Gastroesophageal sphincter (tissue), 4 donors: Measurements from ENCODE around the gene BUD31. TPM values are rescaled to one million over a fixed set of nuclear protein-coding genes. Genes with fewer than 3 reads are reported as not detected.
A peak's percentile ranks its signal among the peaks of the same experiment; 100 is the strongest.

ENCODE experiments used
- ATAC-seq: fragments of 150-250 bp; one replicate; pipeline ENCODE4 v1.9.1; 2016; ENCODE audit warnings: mild to moderate bottlenecking, moderate library complexity
- H3K27ac ChIP-seq, 4 donors: fragments of 200-600 bp; sonication (generic) in 3 of 4; 1 replicate in 3 of 4; 2 replicates in 1 of 4; pipeline ENCODE4 v1.5.1; 2016 to 2019
- H3K27me3 ChIP-seq: fragments of 200-600 bp; sonication (generic); one replicate; pipeline ENCODE4 v1.5.1; 2019
- H3K36me3 ChIP-seq, 2 donors: fragments of 200-600 bp; sonication (generic); one replicate each; pipeline ENCODE4 v1.5.1; 2019; ENCODE audit warnings: control low read depth in 1 of 2
- H3K4me1 ChIP-seq, 3 donors: fragments of 200-600 bp; sonication (generic); 1 replicate in 2 of 3; 2 replicates in 1 of 3; pipeline ENCODE4 v1.5.1; 2016 to 2019; ENCODE audit warnings: control low read depth in 2 of 3
- H3K4me3 ChIP-seq, 2 donors: fragments of 200-600 bp; sonication (generic); one replicate each; pipeline ENCODE4 v1.5.1; 2019; ENCODE audit warnings: mild to moderate bottlenecking in 1 of 2, moderate library complexity in 1 of 2
- H3K9me3 ChIP-seq, 3 donors: fragments of 200-600 bp; sonication (generic); one replicate each; pipeline ENCODE4 v1.5.1; 2017 to 2019; ENCODE audit warnings: control low read depth in 2 of 3
- CTCF ChIP-seq, 4 experiments: fragments of 200-600 bp in 2 of 4; fragments of 450-650 bp in 2 of 4; sonication (generic) in 1 of 4; IDR thresholded peaks; one replicate each; pipeline ENCODE4 v1.5.1; 2017 to 2019; ENCODE audit warnings: antibody characterized with exemption in 4 of 4, mild to moderate bottlenecking in 2 of 4, moderate library complexity in 2 of 4
- EP300 ChIP-seq: sonication (generic); formaldehyde crosslinking; IDR thresholded peaks from one replicate; pipeline ENCODE4 v1.6.1; 2017; ENCODE audit warnings: antibody characterized with exemption, mild to moderate bottlenecking
- POLR2A ChIP-seq, 2 donors: fragments of 450-650 bp; IDR thresholded peaks; one replicate each; pipeline ENCODE4 v1.6.1; 2017; ENCODE audit warnings: antibody characterized with exemption in 2 of 2, mild to moderate bottlenecking in 2 of 2, moderate library complexity in 1 of 2
- POLR2AphosphoS5 ChIP-seq: sonication (generic); formaldehyde crosslinking; IDR thresholded peaks from one replicate; pipeline ENCODE4 v1.6.1; 2017; ENCODE audit warnings: antibody characterized with exemption
- WGBS, 2 donors: methylation state at CpG; one replicate each; pipeline ENCODE4 v1.1.5; 2018; ENCODE audit warnings: low coverage in 1 of 2; 5-methylcytosine and 5-hydroxymethylcytosine counted together
- total RNA-seq, 4 donors: library from RNA; depleted of rRNA; stranded (reverse); fragments of >200 nt; gene quantifications; one replicate each; pipeline ENCODE4 v1.1.0, GENCODE V29; 2016

The BUD31 gene
- total RNA-seq, 4 donors from 2014 or later: 47.3 to 73.4 (median 70.0) TPM

- Histone ChIP-seq H3K9me3 (no peaks in the 10 kb centered on the region), H3K36me3 (peaks cover 0 to 91% of the 10 kb centered on the region in 2 donors), H3K27ac (no peak overlapping the region), H3K4me1 (peaks cover 0 to 31% (median 4%) of the 10 kb centered on the region in 3 donors), H3K4me3 (no peak overlapping the region), H3K27me3 (no peaks in the 10 kb centered on the region)
- 74% methylated on average over 5 of the region's 26 CpGs; no CpG with 5 or more reads in 1 of the 2 donors for WGBS, 2 donors
- TF ChIP-seq CTCF (IDR thresholded peaks at IDR 0.05) (no peak), POLR2A (IDR thresholded peaks at IDR 0.05) (no peak), EP300 (no peak), POLR2AphosphoS5 (no peak)
- ATAC-seq: no peak
These were observed 49.1 kb downstream of the BUD31 start for GRCh38 chr7:99457650-99458493.

GRCh38 chr7:99459087-99459486 is 50.3 kb downstream of the BUD31 start:
- Histone ChIP-seq H3K27ac (no peak overlapping the region), H3K4me1 (peaks cover 0 to 44% (median 4%) of the 10 kb centered on the region in 3 donors), H3K36me3 (peaks cover 0 to 91% of the 10 kb centered on the region in 2 donors), H3K4me3 (no peak overlapping the region), H3K27me3 (no peaks in the 10 kb centered on the region), H3K9me3 (no peaks in the 10 kb centered on the region)
- no peak for ATAC-seq
- 81% methylated on average over 6 of the region's 8 CpGs; no CpG with 5 or more reads in 1 of the 2 donors for WGBS, 2 donors
- TF ChIP-seq CTCF (IDR thresholded peaks at IDR 0.05) (peak in 1 of 4 experiments; percentile 9), EP300 (no peak), POLR2A (IDR thresholded peaks at IDR 0.05) (no peak)

GRCh38 chr7:99460651-99461050 is 51.9 kb downstream of the BUD31 start:
- H3K4me1 ChIP-seq: peaks cover 0 to 59% (median 15%) of the 10 kb centered on the region in 3 donors
- no peaks in the 10 kb centered on the region for H3K9me3 ChIP-seq
- TF ChIP-seq CTCF (IDR thresholded peaks at IDR 0.05): no peak
- TF ChIP-seq POLR2AphosphoS5: no peak
- no peak for TF ChIP-seq POLR2A (IDR thresholded peaks at IDR 0.05)
- TF ChIP-seq EP300: no peak
- H3K4me3 ChIP-seq: no peak overlapping the region
- WGBS, 2 donors: 70 to 84% methylated on average over 4 to 9 of the region's 11 CpGs
- H3K27me3 ChIP-seq: no peaks in the 10 kb centered on the region
- no peak overlapping the region for H3K27ac ChIP-seq
- H3K36me3 ChIP-seq: peaks cover 0 to 76% of the 10 kb centered on the region in 2 donors
- no peak for ATAC-seq

GRCh38 chr7:99461221-99461620 is 52.5 kb downstream of the BUD31 start:
- Histone ChIP-seq H3K27me3 (no peaks in the 10 kb centered on the region), H3K9me3 (no peaks in the 10 kb centered on the region), H3K36me3 (peaks cover 0 to 71% of the 10 kb centered on the region in 2 donors), H3K4me1 (peaks cover 0 to 60% (median 15%) of the 10 kb centered on the region in 3 donors), H3K4me3 (no peak overlapping the region), H3K27ac (no peak overlapping the region)
- WGBS, 2 donors: 67 to 100% methylated on average over 1 of the region's 2 CpGs
- TF ChIP-seq POLR2AphosphoS5: no peak
- no peak for TF ChIP-seq POLR2A (IDR thresholded peaks at IDR 0.05)
- no peak for TF ChIP-seq EP300
- TF ChIP-seq CTCF (IDR thresholded peaks at IDR 0.05): no peak
- ATAC-seq: no peak

GRCh38 chr7:99465421-99465768 is 56.6 kb downstream of the BUD31 start:
- Histone ChIP-seq H3K36me3 (peaks cover 0 to 29% of the 10 kb centered on the region in 2 donors), H3K27me3 (peaks cover 4% of the 10 kb centered on the region), H3K4me1 (peaks cover 0 to 56% (median 15%) of the 10 kb centered on the region in 3 donors), H3K4me3 (peak overlapping the region; percentile 52 to 81), H3K27ac (peak overlapping the region; percentile 35 to 90 (median 90)), H3K9me3 (no peaks in the 10 kb centered on the region)
- TF ChIP-seq POLR2AphosphoS5 (no peak), POLR2A (IDR thresholded peaks at IDR 0.05) (no peak), CTCF (IDR thresholded peaks at IDR 0.05) (no peak), EP300 (no peak)
- no peak for ATAC-seq
- WGBS, 2 donors: 5% methylated on average over 4 to 7 of the region's 9 CpGs
